ENCODE data around the gene AK2.

GRCh38 chr1:33048426-33048825 is 11.7 kb upstream of the AK2 start:
- TF ChIP-seq POLR2AphosphoS5 (IDR thresholded peaks at IDR 0.05; ENCODE audit: low read depth, low read length): no peak
- no peak for TF ChIP-seq POLR2A (IDR thresholded peaks at IDR 0.05; ENCODE audit: low read depth, low read length)
- no peak for TF ChIP-seq TAF1 (IDR thresholded peaks at IDR 0.05; ENCODE audit: low read depth, low read length)
- no peak for TF ChIP-seq SPI1 (IDR thresholded peaks at IDR 0.05; ENCODE audit: low read depth, low read length)
- no peak for TF ChIP-seq PAX5 (IDR thresholded peaks at IDR 0.05; ENCODE audit: insufficient read depth, low read length, severe bottlenecking)
- TF ChIP-seq POU2F2 (IDR thresholded peaks at IDR 0.05; ENCODE audit: low read depth, low read length): no peak
